Erythroblast (primary cell): ENCODE data around the gene DIPK1B.

ENCODE experiments used
- GATA1 ChIP-seq: IDR thresholded peaks from 2 replicates; pipeline ENCODE4 v1.6.1; 2011; ENCODE audit warnings: low read depth, mild to moderate bottlenecking, control low read depth, low read length, moderate library complexity
- POLR2A ChIP-seq: IDR thresholded peaks from 2 replicates; pipeline ENCODE4 v1.6.1; 2011; ENCODE audit warnings: mild to moderate bottlenecking, low read length

GRCh38 chr9:136735812-136736480 is 23.6 kb downstream of the DIPK1B start:
- no peak for TF ChIP-seq POLR2A
- no peak for TF ChIP-seq GATA1
